CD1c-positive myeloid dendritic cell (primary cell): ENCODE measurements around the gene AKR1C8.
A peak's percentile ranks its signal among the peaks of the same experiment; 100 is the strongest.
"Not testable (repeated sequence)": the region's sequence is repeated elsewhere in the genome, so short reads cannot be mapped to it uniquely, and the experiment has no call there.

Experiments used
- DNase-seq: peaks from one replicate; pipeline ENCODE4 v3.0.0-alpha.2; 2016; ENCODE audit errors: extremely low spot score

The AKR1C8 gene

GRCh38 chr10:5168897-5169420 lies 16.0 kb downstream of the AKR1C8 start:
- no peak for DNase-seq

- no peak for DNase-seq
Observed at GRCh38 chr10:5165738-5166137, 19.2 kb downstream of the AKR1C8 start.

- no peak for DNase-seq
Observed at GRCh38 chr10:5163487-5163886, 21.5 kb downstream of the AKR1C8 start.

- peak; percentile 40 for DNase-seq
Observed at GRCh38 chr10:5159126-5159525, 25.8 kb downstream of the AKR1C8 start.

- no peak for DNase-seq
Observed at GRCh38 chr10:5157501-5157900, 27.4 kb downstream of the AKR1C8 start.

- DNase-seq: no peak
Observed at GRCh38 chr10:5155951-5156350, 29.0 kb downstream of the AKR1C8 start.

- no peak for DNase-seq
Observed at GRCh38 chr10:5151076-5151475, 33.9 kb downstream of the AKR1C8 start.

- DNase-seq: no peak
Observed at GRCh38 chr10:5148678-5149032, 36.3 kb downstream of the AKR1C8 start.

GRCh38 chr10:5147981-5148677 lies 36.8 kb downstream of the AKR1C8 start:
- DNase-seq: no peak

- DNase-seq: no peak
Observed at GRCh38 chr10:5147255-5147980, 37.5 kb downstream of the AKR1C8 start.

GRCh38 chr10:5146920-5147254 lies 38.1 kb downstream of the AKR1C8 start:
- DNase-seq: no peak

GRCh38 chr10:5143137-5143536 lies 41.8 kb downstream of the AKR1C8 start:
- no peak for DNase-seq

- no peak for DNase-seq
Observed at GRCh38 chr10:5142199-5142598, 42.8 kb downstream of the AKR1C8 start.

- not testable (repeated sequence) for DNase-seq
Observed at GRCh38 chr10:5137699-5138098, 47.3 kb downstream of the AKR1C8 start.

GRCh38 chr10:5136468-5137087 lies 48.4 kb downstream of the AKR1C8 start:
- DNase-seq: no peak

- no peak for DNase-seq
Observed at GRCh38 chr10:5135581-5135980, 49.4 kb downstream of the AKR1C8 start.

GRCh38 chr10:5125315-5126044 lies 59.5 kb downstream of the AKR1C8 start:
- DNase-seq: no peak

- DNase-seq: no peak
Observed at GRCh38 chr10:5123886-5124285, 61.1 kb downstream of the AKR1C8 start.

GRCh38 chr10:5119997-5120396 lies 65.0 kb downstream of the AKR1C8 start:
- not testable (repeated sequence) for DNase-seq

- DNase-seq: no peak
Observed at GRCh38 chr10:5117026-5117425, 67.9 kb downstream of the AKR1C8 start.

GRCh38 chr10:5116621-5117020 lies 68.3 kb downstream of the AKR1C8 start:
- DNase-seq: no peak

GRCh38 chr10:5109861-5110260 lies 75.1 kb downstream of the AKR1C8 start:
- DNase-seq: not testable (repeated sequence)
